DMS79 treated with DMSO at 0.1 percent for 48 hours (cell line): ENCODE measurements around the gene CATSPERZ.
A peak's percentile ranks its signal among the peaks of the same experiment; 100 is the strongest.

ENCODE experiments used
- DNase-seq: peaks from one replicate; lab custom pipeline; 2025; lab: John Stamatoyannopoulos, UW

CATSPERZ gene, protein sequence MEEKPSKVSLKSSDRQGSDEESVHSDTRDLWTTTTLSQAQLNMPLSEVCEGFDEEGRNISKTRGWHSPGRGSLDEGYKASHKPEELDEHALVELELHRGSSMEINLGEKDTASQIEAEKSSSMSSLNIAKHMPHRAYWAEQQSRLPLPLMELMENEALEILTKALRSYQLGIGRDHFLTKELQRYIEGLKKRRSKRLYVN

DNA sequence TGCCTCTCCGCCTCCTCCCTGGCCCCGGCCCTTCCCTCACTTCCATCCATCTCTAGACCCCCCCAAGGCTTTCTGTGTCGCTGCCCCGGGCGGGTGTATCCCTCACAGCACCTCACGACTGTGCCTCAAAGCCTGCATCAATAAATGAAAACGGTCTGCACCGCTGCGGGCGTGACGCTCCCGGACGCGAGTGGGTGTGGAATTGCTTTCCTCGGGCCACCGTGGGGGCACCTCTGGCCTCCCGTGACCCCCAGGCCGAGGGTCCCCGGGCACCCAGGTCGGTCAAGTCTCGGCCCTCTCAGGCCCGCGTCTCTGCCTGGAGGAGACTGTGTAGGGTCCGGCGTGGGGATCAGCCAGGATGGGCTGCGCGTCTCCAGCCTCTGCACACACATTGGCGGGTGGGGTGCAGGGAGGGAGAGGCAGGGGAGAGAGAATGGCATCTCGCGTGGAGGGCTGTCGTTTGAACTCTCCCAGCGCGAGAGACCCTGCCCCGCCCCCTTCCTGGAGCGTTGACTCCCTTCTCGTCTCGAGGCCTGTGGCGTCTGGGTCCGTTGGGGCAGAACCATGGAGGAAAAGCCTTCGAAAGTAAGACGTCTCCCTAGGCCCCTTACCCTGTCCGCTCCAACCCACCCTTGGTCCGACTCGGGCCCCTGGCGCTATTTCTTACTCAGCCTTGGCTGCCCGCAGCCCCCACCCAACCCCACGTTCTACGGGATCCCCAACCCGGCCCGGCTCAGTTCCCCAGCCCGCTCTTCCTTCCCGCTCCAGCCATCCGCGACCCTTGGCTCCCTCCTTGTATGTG is at the start of gene CATSPERZ:
TSS of gene CATSPERZ (plus strand) at position 512 of the 802 bp plus-strand sequence. CDS start at position 565, 53 bp downstream.
- peak; percentile 30 for DNase-seq

DNA sequence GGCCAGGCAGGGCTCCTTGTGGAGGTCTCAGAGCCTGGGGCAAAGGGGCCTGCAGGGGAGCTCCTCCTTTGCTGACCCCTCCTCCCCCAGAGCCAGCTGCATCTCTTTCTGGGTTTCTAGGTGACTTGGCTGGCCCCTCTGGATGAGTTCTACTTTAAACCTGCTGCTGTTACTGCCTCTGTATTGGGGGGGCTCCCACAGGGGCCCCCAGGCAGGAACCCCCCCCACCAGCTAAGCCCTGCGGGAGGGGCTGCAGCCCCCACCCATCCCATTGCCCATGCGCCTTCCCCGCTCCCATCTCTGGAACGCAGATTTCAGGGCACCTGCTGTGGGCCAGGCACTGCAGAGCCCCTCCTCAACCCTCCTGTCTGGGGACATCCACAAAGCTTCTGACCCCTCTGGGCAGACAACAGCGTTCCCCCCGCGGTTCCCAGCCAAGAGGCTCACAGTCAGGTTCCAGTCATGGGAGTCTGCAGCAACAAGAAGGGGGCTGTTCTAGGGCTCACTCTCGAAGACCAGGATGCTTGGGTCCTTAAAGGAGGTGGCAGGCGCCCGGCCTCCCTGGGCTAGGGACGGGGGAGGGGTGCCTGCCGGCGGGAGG is 49.6 kb upstream of the CATSPERZ start:
- DNase-seq: peak; percentile 73

DNA sequence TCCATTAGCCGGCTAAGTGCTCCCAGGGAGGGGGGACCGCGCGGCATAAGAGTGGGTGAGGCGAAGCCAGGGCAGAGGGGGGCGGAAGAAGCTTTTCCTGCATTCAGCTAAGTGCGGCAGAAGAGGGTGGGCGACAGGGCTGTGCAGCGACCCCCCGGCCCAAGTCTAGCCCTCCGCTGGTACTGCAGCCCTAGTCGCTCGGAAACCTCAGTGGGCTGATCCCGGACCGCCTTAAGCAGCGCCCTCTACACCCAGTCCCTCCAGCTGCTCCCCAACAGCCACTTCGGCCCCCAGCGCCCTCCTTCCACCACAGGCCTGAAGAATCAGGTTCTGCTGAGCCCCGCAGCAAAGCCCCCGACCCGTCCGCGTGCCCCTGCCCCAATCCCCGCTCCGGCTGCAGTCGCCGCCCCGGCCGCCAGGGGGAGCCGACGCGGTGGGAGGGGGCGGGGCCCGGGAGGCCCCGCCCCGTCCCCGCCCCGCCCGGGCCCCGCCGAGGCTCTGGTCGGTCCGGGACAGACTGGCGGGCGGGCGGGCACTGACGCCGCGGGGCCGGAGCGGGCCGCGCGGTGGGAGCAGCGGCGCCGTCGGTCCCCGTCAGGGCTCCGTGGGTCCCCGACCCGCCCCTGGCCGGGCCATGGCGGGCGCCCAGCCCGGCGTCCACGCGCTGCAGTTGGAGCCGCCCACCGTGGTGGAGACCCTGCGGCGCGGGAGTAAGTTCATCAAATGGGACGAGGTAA is 49.0 kb upstream of the CATSPERZ start, which contains the start of gene PLCB3:
TSS of gene PLCB3 (plus strand) at position 515 of the 737 bp plus-strand sequence. CDS start at position 635, 120 bp downstream.
- DNase-seq: peak; percentile 73

DNA sequence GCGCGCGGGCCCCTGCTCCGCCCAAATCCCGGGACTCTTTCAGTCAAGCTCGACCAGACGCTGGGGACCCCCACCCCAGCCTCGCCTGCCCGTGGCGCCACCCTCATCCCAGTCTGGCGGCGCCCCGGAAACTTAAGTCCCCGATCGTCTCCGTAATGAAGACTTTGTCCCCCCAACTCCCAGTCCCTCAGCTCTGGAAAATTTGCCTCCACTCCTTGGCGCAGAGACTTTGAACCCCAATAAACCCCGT is 48.5 kb upstream of the CATSPERZ start:
- no peak for DNase-seq

DNA sequence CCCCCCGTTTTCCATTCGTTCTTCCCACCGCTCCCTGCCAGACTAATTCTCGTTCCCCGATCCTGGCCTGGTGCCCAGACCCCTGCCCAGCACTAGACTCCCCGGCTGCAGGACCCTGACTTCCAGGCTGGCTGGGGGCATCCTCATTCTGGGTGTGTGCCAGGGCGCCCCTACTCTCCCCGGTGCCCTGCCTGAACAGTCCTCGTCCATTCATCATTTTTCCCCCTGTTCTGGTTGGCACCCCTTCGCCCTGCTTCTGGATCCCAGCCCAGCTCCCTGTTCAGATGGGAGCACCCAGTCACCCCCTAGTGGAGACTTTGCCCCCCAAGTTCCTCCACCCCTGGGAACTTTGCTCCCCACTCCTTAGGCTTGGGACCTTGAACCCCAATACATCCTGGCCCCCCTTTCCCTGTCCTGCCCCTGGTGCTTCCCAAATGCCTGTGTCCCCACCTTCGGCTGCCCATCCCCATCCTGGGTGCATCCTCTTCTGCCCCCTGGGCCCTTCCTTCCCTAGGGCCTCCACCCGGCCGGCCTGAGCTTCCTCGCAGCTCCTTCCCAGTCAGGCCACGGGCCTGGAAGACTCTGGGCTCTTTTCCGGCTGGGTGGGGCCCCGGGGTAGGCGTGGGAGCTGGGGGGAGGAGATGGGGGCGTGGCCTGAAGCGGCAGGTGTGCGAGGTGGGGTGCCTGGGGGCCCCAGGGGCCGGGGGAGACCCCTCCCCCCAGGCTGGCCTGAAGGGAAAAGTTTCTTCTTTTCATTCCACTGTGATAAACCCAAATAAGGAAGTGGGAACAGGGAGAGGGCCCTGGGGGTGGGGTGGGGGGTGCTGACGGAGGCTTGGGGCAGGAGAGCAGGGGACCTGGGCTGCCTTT is 47.9 kb upstream of the CATSPERZ start:
- DNase-seq: peak; percentile 45

DNA sequence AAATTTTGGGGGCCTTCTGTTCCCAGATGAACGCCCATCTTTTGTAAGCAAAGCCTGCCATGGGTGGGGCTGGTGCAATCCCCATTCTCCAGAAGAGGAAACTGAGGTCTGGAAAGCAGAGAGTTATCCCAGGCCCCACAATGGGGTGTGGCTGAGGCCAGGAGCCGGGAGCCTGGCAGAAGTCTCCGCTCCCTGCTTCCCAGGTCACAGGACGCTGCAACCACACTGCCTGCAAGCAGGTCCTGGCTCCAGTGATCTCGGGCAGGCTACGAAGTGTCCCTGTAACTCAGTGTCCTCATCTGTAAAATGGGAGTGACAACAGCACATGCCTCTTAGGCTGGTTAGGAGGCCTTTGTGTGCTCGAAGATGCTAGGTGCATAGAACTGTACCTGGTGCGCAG is 47.1 kb upstream of the CATSPERZ start:
- DNase-seq: no peak

DNA sequence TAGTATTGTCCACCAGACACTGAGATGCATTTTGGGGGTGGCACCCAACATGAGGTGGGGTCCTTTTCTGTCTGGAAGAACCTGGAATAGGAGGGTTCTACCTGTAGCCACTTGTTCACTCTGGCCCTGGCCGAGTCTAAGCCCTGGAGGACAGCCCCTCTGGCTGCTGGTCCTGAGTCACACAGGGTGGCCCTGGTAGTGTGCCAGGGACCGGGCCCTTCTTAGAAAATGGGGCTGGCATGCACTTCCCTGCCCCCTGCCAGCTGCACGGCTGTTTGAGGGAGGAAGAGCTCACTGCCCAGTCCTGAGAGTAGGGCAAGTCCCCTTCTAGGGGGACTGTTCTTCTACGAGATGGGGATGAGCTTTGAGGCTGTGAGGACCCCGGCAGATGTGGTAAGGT is 46.7 kb upstream of the CATSPERZ start:
- no peak for DNase-seq

DNA sequence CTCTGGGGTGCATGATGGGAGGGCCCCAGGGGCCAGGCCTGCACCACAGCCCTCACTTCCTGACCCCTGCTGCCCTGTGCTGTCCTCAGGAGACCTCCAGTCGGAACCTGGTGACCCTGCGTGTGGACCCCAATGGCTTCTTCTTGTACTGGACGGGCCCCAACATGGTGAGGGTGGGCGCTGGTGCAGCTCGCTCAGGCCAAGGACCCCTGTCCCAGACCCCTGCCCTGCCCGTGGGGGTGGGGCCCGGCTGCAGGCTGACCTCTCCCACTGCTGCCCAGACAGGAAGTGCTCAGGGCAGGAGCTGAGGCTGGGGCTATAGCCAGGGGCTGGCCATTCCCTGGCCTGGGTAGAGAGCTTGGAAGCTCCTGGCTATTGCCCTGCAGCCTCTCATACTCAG is 45.8 kb upstream of the CATSPERZ start:
- no peak for DNase-seq

DNA sequence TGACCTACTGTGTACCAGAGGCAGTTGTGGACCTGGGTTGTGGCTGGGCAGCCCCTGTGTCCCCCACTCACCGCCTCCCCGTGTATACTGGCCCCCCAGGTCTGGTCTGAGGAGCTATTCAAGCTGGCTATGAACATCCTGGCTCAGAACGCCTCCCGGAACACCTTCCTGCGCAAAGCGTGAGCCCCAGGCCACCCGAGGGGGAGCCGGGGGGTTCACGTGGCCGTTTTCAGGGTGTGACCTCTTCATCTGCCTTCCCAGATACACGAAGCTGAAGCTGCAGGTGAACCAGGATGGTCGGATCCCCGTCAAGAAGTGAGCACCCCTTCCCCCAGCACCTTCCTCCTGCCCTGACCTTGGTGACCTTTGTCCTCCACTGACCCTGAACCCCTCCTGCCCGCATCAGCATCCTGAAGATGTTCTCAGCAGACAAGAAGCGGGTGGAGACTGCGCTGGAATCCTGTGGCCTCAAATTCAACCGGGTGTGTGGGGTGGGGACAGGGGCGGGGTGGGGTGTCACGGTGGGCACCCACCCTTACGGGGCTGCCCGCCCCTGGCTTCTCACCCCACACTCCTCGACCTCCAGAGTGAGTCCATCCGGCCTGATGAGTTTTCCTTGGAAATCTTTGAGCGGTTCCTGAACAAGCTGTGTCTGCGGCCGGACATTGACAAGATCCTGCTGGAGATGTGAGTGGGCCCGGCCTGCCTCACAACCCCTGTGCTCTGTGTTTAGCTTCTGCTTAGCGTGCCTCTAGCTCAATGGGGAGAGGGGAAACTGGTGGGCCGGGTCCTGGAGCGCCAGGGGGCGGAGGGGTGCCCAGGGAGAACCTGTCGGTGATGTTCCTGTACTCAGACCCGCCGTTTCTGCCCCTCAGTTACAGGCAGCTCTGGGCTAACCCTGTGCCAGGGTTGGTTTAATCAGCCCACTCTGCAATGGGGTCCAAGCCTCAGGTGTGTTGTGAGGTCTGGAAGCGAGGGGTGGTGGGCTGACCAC is 44.7 kb upstream of the CATSPERZ start:
- DNase-seq: no peak

DNA sequence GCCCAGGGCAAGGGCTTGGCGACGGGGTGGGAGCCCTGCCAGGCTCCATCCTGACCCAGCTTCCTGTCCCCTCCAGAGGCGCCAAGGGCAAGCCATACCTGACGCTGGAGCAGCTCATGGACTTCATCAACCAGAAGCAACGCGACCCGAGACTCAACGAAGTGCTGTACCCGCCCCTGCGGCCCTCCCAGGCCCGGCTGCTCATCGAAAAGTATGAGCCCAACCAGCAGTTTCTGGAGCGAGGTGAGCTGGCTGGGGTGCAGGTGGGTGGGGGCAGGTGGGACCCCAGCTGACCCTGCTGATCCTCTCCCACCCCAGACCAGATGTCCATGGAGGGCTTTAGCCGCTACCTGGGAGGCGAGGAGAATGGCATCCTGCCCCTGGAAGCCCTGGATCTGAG is 43.9 kb upstream of the CATSPERZ start:
- no peak for DNase-seq

DNA sequence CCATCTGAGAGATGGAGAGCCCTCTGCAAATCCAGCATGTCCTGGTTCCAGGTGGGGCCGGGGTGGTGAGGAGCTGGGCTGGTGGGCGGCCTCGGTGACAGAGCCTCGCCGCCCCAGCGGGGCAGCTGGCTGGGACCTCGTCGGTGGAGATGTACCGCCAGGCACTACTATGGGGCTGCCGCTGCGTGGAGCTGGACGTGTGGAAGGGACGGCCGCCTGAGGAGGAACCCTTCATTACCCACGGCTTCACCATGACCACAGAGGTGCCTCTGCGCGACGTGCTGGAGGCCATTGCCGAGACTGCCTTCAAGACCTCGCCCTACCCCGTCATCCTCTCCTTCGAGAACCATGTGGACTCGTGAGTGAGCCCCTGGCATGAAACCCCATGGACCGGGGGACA is 41.8 kb upstream of the CATSPERZ start:
- no peak for DNase-seq

DNA sequence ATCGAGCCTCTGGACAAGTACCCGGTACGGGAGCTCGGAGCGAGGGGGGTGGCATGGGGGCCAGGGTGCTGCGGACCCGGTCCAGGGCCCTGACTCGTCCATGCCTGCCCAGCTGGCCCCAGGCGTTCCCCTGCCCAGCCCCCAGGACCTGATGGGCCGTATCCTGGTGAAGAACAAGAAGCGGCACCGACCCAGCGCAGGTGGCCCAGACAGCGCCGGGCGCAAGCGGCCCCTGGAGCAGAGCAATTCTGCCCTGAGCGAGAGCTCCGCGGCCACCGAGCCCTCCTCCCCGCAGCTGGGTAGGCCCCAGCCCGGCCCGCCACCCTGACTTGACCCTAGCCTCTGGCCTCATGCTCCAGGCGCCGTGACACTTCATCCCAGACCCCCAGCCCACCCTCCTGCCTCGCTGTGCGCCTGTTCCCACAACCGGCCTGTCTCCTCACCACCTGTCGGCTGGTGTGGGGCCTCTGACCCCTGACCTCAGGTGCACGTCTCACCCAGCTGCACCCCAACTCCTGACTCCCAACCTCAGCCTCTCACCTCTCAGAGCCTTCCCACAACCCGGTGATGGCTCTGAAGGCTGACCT is 41.1 kb upstream of the CATSPERZ start:
- no peak for DNase-seq

DNA sequence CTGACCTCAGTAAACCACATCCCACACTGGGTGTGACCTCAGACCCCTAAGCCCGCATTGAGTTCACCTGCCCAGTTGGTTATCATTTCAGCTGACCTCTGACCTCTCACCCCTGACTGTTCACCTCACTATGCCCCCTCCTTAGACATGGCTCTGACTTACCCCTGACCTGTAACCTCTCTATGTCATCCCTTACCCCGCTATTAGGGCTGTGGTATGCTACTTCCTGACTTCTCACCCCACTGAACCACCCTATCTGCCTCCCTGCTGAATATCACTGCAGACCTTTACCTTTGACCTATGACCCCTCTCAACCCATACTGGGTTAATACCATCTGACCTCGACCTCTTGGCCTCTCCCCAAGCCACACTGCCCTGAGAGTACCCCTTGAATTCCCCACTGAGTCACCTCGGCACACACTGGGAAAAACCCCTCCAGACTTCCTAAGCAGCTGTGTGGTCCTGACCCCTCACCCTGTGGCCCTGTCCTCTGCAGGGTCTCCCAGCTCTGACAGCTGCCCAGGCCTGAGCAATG is 40.6 kb upstream of the CATSPERZ start:
- no peak for DNase-seq

DNA sequence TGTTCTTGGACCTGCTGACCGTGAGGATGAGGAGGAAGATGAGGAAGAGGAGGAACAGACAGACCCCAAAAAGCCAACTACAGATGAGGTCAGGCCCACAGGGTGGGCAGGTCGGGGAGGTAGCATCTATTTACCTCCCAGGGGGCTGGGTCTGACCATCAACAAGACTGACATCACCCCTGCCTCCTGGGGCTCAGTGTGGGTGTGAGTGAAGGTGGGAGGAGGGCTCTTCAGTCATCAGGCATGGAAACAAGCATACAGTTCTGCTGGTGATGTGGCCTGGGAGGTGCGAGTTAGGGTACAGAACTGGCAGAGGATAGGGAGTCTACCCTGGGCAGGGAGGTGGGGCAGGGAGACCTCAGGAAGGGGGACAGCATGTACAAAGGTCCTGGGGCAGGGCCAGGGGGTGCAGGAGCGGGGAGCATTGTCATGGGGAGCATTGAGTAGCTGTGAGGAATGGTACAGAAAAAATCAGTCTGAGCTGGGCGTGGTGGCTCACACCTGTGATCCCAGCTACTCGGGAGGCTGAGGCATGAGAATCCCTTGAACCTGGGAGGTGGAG is 39.9 kb upstream of the CATSPERZ start:
- DNase-seq: no peak

DNA sequence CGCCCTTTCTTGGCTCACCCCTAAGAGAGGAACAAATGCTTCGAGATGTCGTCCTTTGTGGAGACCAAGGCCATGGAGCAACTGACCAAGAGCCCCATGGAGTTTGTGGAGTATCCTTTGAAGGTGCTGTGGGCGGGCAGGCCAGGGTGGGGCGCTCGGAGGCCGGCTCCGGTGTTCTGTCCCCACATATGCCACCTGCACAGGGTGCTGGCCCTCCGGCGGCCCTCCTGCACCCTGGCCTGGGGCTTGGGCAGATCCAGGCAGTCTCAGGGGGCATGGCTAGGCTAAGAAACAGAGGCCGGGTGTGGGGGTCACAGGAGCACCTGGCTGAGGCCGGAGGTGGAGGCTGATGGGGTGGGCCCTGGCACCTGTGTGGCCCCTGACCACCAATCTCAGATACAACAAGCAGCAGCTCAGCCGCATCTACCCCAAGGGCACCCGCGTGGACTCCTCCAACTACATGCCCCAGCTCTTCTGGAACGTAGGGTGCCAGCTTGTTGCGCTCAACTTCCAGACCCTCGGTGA is 38.5 kb upstream of the CATSPERZ start:
- DNase-seq: no peak

DNA sequence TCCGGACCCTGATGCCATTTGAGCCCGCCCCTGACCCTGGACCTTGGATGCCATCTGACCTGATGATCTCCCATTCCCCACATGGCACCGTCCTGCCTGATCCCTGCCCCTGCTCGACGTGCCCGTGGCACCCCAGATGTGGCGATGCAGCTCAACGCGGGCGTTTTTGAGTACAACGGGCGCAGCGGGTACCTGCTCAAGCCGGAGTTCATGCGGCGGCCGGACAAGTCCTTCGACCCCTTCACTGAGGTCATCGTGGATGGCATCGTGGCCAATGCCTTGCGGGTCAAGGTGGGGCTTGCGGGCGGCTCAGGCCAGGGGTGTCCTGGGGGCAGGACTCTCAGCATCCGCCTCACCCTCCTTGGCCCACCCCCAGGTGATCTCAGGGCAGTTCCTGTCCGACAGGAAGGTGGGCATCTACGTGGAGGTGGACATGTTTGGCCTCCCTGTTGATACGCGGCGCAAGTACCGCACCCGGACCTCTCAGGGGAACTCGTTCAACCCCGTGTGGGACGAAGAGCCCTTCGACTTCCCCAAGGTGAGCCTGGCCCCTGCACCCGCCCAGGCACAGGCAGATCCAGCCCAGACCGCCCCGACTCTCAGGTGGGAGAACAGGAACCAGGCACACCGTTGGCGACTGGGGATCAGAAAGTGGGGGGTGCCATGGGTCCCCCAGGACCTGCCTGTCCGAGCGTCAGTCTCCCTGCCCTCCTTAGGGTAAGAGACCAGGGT is 37.7 kb upstream of the CATSPERZ start:
- DNase-seq: no peak

DNA sequence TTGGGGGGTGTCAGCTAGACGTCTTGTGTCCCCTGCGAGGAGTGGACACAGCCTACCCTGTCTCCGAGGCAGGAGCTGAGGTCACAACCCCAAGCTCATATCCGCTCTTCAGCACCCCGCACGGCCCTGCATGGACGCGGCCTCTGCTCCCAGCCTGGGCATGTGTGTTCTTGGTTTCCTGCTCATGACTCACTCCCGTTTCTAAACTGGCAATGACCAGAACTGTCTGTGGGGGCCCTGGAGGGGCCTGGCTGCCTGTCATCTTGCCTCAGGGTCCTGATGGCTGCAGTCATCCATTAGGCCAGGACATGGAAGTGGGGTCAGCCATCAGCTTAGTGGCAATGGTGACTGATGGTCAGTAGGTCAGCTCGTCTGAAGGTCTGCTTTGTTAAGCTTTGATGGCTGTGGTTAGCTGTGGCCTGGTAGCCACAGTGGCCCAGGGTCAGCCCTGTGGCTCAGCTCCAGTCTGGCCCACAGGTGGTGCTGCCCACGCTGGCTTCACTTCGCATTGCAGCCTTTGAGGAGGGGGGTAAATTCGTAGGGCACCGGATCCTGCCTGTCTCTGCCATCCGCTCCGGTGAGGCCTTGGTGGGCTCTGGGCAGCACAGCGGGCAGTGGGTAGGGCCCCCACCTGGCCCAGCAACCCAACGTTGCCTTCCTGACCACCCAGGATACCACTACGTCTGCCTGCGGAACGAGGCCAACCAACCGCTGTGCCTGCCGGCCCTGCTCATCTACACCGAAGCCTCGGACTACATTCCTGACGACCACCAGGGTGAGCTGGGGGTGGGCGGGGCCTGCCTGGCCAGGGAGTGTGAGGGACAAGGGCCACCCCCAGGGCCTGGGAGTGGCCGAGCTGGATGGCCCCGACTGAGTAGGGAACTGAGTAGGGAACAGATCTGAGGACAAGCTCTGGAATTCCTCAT is 36.9 kb upstream of the CATSPERZ start:
- no peak for DNase-seq

DNA sequence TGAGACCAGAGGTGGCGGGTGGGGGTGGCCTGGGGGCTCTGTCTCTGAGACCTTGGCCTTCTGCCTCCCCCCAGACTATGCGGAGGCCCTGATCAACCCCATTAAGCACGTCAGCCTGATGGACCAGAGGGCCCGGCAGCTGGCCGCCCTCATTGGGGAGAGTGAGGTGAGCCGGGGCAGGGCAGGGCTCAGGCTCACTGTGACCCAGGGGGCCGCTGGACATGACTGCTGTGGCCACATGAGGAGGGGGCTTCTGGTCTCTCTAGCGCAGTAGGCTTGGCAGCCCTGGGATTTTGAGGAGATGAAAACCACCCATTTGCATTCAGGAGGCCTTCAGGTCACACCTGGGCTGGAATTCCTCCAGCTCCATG is 36.2 kb upstream of the CATSPERZ start:
- DNase-seq: no peak
